Smooth muscle cell (in vitro differentiated cells): ENCODE data around the gene PCDHB6. TPM values are rescaled to one million over a fixed set of nuclear protein-coding genes. Genes with fewer than 3 reads are reported as not detected.
A peak's percentile ranks its signal among the peaks of the same experiment; 100 is the strongest.
"Not testable (repeated sequence)": the region's sequence is repeated elsewhere in the genome, so short reads cannot be mapped to it uniquely, and the experiment has no call there.

ENCODE experiments used
- DNase-seq: peaks from one replicate; lab custom pipeline; 2025; ENCODE audit not compliant: unreplicated experiment; lab: John Stamatoyannopoulos, UW
- H2AFZ ChIP-seq: fragments of 200-600 bp; sonication (generic); 2 replicates; pipeline ENCODE4 v1.6.0; 2016; ENCODE audit warnings: antibody characterized with exemption, low read depth, mild to moderate bottlenecking
- H3F3A ChIP-seq: fragments of 200-600 bp; sonication (generic); 2 replicates; pipeline ENCODE4 v1.6.0; 2017; ENCODE audit warnings: antibody characterized with exemption, low read depth
- H3K27ac ChIP-seq: fragments of 200-600 bp; sonication (generic); 2 replicates; pipeline ENCODE4 v1.5.1; 2016; ENCODE audit warnings: low read depth, mild to moderate bottlenecking
- H3K27me3 ChIP-seq: fragments of 200-600 bp; sonication (generic); 2 replicates; pipeline ENCODE4 v1.6.1; 2016; ENCODE audit warnings: low read depth, mild to moderate bottlenecking
- H3K36me3 ChIP-seq: fragments of 200-600 bp; sonication (generic); 2 replicates; pipeline ENCODE4 v1.5.1; 2016; ENCODE audit warnings: low read depth
- H3K4me1 ChIP-seq: fragments of 200-600 bp; sonication (generic); 2 replicates; pipeline ENCODE4 v1.5.1; 2016; ENCODE audit warnings: low read depth
- H3K4me2 ChIP-seq: fragments of 200-600 bp; sonication (generic); 2 replicates; pipeline ENCODE4 v1.6.0; 2016; ENCODE audit warnings: mild to moderate bottlenecking
- H3K4me3 ChIP-seq: fragments of 200-600 bp; sonication (generic); 2 replicates; pipeline ENCODE4 v1.5.1; 2016; ENCODE audit warnings: mild to moderate bottlenecking
- H3K79me2 ChIP-seq: fragments of 200-600 bp; sonication (generic); 2 replicates; pipeline ENCODE4 v1.6.0; 2016; ENCODE audit warnings: low read depth, mild to moderate bottlenecking
- H3K9ac ChIP-seq: fragments of 200-600 bp; sonication (generic); 2 replicates; pipeline ENCODE4 v1.6.0; 2016; ENCODE audit warnings: low read depth
- H3K9me3 ChIP-seq: fragments of 200-600 bp; sonication (generic); replicated peaks from 2 replicates; pipeline ENCODE4 v1.5.1; 2016; ENCODE audit warnings: low read depth
- H4K20me1 ChIP-seq: fragments of 200-600 bp; sonication (generic); 2 replicates; pipeline ENCODE4 v1.6.0; 2016; ENCODE audit warnings: low read depth
- WGBS: methylation state at CpG from one replicate; pipeline ENCODE4 v1.1.7; 2016; ENCODE audit warnings: low lambda C conversion rate; 5-methylcytosine and 5-hydroxymethylcytosine counted together
- polyA plus RNA-seq: library from polyadenylated mRNA; unstranded; fragments of >200 nt; fragmentation: Nextera tagmentation; extraction: Ambion mirVana; gene quantifications from 2 replicates; pipeline ENCODE4 v1.2.1, GENCODE V29; 2016
- total RNA-seq: library from RNA; depleted of rRNA; stranded (reverse); fragments of >200 nt; gene quantifications from 2 replicates; pipeline ENCODE4 v1.2.3, GENCODE V29; 2014
- TF ChIP-seq, protein P1 (sequence below): fragments of 200-600 bp; sonication (generic); IDR thresholded peaks from 2 replicates; pipeline ENCODE4 v1.5.1; 2017; ENCODE audit warnings: borderline replicate concordance, mild to moderate bottlenecking, antibody characterized with exemption; ENCODE audit not compliant: insufficient read depth, poor library complexity, severe bottlenecking

The PCDHB6 gene
- total and polyA plus RNA-seq, 2 experiments from 2014 or later, result 0.25 to 0.94 TPM

DNA sequence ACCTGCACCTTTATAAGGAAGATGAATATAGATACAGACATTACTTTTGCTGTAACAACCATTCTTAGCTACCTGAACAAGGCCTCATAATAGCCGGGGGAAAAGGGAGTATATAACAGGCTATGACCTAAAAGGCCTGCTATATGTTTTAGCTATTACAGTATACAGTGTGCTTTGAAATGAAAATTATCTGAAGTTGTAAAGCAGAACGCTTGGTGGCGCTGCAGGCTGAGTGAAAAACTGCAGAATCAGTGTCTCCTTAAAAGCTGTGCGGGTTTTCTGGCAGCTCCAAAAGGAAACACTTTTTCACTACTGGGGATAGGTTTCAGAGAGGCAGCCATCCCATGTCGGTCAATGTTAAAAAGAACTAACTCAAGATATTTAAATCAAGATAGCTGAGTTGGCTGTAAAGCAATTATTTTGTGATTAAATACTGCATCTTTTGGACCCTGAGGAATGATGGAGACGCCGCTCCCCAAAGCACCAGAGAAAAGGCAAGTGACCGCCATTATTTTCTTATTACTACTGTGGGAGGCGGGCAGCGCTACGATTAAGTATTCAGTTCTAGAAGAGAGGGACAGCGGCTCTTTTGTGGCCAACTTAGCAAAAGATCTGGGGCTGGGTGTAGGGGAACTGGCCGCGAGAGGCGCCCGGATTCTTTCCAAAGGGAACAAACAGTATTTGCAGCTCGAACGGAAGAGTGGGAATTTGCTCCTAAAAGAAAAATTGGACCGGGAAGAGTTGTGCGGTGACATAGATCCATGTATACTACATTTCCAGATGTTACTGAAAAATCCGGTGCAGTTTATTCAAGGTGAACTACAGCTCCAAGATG, 5.9 kb downstream of the PCDHB6 start:
- no peak overlapping the region for H3K27ac ChIP-seq
- H2AFZ ChIP-seq, result no peak overlapping the region
- H3K27me3 ChIP-seq, result no peaks in the 10 kb centered on the region
- H3K4me1 ChIP-seq, result no peaks in the 10 kb centered on the region
- no peak overlapping the region for H3K4me2 ChIP-seq
- no peak overlapping the region for H3K4me3 ChIP-seq
- DNase-seq, result no peak
- H3K9ac ChIP-seq, result no peak overlapping the region
- no peaks in the 10 kb centered on the region for H3K36me3 ChIP-seq
- no peaks in the 10 kb centered on the region for H3K79me2 ChIP-seq
- TF ChIP-seq, protein P1, sequence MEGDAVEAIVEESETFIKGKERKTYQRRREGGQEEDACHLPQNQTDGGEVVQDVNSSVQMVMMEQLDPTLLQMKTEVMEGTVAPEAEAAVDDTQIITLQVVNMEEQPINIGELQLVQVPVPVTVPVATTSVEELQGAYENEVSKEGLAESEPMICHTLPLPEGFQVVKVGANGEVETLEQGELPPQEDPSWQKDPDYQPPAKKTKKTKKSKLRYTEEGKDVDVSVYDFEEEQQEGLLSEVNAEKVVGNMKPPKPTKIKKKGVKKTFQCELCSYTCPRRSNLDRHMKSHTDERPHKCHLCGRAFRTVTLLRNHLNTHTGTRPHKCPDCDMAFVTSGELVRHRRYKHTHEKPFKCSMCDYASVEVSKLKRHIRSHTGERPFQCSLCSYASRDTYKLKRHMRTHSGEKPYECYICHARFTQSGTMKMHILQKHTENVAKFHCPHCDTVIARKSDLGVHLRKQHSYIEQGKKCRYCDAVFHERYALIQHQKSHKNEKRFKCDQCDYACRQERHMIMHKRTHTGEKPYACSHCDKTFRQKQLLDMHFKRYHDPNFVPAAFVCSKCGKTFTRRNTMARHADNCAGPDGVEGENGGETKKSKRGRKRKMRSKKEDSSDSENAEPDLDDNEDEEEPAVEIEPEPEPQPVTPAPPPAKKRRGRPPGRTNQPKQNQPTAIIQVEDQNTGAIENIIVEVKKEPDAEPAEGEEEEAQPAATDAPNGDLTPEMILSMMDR, result no peak
- peaks cover 9% of the 10 kb centered on the region for H3K9me3 ChIP-seq
- no peaks in the 10 kb centered on the region for H3F3A ChIP-seq
- WGBS, result 84% methylated on average over 21 of the region's 21 CpGs
- no peaks in the 10 kb centered on the region for H4K20me1 ChIP-seq

DNA sequence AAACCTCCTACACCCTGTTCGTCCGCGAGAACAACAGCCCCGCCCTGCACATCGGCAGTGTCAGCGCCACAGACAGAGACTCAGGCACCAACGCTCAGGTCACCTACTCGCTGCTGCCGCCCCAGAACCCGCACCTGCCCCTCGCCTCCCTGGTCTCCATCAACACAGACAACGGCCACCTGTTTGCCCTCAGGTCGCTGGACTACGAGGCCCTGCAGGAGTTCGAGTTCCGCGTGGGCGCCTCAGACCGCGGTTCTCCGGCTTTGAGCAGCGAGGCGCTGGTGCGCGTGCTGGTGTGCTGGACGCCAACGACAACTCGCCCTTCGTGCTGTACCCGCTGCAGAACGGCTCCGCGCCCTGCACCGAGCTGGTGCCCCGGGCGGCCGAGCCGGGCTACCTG, 7.5 kb downstream of the PCDHB6 start:
- H3K27me3 ChIP-seq, H3K9ac ChIP-seq, H4K20me1 ChIP-seq, H3K4me2 ChIP-seq, H3K9me3 ChIP-seq, H2AFZ ChIP-seq, H3K36me3 ChIP-seq, H3K27ac ChIP-seq, H3K79me2 ChIP-seq, DNase-seq, H3K4me1 ChIP-seq, H3K4me3 ChIP-seq, H3F3A ChIP-seq: not testable (repeated sequence)
- 97% methylated on average over 34 of the region's 38 CpGs for WGBS

DNA sequence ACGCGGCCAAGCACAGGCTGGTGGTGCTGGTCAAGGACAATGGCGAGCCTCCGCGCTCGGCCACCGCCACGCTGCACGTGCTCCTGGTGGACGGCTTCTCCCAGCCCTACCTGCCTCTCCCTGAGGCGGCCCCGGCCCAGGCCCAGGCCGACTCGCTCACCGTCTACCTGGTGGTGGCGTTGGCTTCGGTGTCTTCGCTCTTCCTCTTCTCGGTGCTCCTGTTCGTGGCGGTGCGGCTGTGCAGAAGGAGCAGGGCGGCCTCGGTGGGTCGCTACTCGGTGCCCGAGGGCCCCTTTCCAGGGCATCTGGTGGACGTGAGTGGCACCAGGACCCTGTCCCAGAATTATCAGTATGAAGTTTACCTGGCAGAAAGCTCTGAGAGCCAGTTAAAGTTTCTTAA, 8.0 kb downstream of the PCDHB6 start:
- not testable (repeated sequence) for H3K4me1 ChIP-seq, DNase-seq, H3K36me3 ChIP-seq, H4K20me1 ChIP-seq, H3K4me3 ChIP-seq, H3F3A ChIP-seq, H3K9me3 ChIP-seq, H3K4me2 ChIP-seq, H3K27ac ChIP-seq, H2AFZ ChIP-seq, H3K9ac ChIP-seq, H3K79me2 ChIP-seq, H3K27me3 ChIP-seq
- 98% methylated on average over 25 of the region's 28 CpGs for WGBS

DNA sequence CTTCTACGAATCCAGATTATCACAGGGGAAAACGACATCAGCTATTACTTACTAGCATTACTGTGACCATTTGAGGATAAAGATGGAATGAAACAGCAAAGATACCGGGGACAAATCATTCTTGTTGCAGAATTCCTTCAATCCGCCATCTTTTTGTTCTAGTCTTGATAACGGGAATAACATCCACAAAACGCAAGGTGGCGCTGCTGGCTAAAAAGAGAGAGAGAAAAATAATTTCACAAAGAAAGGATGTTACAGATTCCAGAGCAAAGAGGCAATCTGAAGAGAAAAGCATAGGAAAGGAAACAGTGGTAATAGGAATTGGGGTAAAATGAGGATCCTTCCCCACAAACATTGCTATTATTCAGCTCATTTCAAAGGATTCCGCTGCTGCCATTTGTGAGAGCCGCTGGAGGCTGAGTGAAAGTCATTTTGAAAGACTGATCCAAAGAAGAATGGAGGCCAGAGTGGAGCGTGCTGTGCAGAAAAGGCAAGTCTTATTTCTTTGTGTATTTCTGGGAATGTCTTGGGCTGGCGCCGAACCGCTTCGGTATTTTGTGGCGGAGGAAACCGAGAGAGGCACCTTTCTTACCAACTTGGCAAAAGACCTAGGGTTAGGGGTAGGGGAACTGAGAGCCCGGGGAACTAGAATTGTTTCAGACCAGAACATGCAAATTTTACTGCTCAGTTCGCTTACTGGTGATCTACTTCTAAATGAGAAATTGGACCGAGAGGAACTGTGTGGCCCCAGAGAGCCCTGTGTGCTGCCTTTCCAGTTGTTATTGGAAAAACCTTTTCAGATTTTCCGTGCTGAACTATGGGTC, 22.7 kb downstream of the PCDHB6 start, which contains the start of gene PCDHB7:
PCDHB7 (plus strand) TSS at position 264 of the 824 bp plus-strand sequence; CDS start at position 456, 192 bp downstream.
- H3K9me3 ChIP-seq, result no peaks in the 10 kb centered on the region
- no peak for DNase-seq
- no peaks in the 10 kb centered on the region for H3K4me1 ChIP-seq
- H3K79me2 ChIP-seq, result no peaks in the 10 kb centered on the region
- H3K27ac ChIP-seq, result no peak within 1 kb of the TSS
- H3F3A ChIP-seq, result no peaks in the 10 kb centered on the region
- no peaks in the 10 kb centered on the region for H3K36me3 ChIP-seq
- no peak within 1 kb of the TSS for H3K4me2 ChIP-seq
- WGBS, result 73% methylated on average over 20 of the region's 20 CpGs
- H2AFZ ChIP-seq, result no peak within 1 kb of the TSS
- H4K20me1 ChIP-seq, result no peaks in the 10 kb centered on the region
- H3K9ac ChIP-seq, result no peak within 1 kb of the TSS
- H3K4me3 ChIP-seq, result no peak within 1 kb of the TSS
- TF ChIP-seq, protein P1, result peak; percentile 18
- no peaks in the 10 kb centered on the region for H3K27me3 ChIP-seq

DNA sequence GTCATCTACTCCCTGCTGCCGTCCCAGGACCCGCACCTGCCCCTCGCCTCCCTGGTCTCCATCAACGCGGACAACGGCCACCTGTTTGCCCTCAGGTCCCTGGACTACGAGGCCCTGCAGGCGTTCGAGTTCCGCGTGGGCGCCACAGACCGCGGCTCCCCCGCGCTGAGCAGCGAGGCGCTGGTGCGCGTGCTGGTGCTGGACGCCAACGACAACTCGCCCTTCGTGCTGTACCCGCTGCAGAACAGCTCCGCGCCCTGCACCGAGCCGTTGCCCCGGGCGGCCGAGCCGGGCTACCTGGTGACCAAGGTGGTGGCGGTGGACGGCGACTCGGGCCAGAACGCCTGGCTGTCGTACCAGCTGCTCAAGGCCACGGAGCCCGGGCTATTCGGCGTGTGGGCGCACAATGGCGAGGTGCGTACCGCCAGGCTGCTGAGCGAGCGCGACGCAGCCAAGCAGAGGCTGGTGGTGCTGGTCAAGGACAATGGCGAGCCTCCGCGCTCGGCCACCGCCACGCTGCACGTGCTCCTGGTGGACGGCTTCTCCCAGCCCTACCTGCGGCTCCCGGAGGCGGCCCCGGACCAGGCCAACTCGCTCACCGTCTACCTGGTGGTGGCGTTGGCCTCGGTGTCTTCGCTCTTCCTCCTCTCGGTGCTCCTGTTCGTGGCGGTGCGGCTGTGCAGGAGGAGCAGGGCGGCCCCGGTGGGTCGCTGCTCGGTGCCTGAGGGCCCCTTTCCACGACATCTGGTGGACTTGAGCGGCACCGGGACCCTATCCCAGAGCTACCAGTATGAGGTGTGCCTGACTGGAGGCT, 24.6 kb downstream of the PCDHB6 start:
- not testable (repeated sequence) for H3K79me2 ChIP-seq, H3F3A ChIP-seq, H3K27me3 ChIP-seq, H3K9ac ChIP-seq, H3K4me1 ChIP-seq, DNase-seq, H3K9me3 ChIP-seq, H3K27ac ChIP-seq, H4K20me1 ChIP-seq, H3K36me3 ChIP-seq, H2AFZ ChIP-seq, H3K4me2 ChIP-seq, H3K4me3 ChIP-seq
- 95% methylated on average over 69 of the region's 79 CpGs for WGBS
